ENCODE measurements around the gene ALG8.
"Not testable (repeated sequence)": the region's sequence is repeated elsewhere in the genome, so short reads cannot be mapped to it uniquely, and the experiment has no call there.

Gene ALG8

DNA sequence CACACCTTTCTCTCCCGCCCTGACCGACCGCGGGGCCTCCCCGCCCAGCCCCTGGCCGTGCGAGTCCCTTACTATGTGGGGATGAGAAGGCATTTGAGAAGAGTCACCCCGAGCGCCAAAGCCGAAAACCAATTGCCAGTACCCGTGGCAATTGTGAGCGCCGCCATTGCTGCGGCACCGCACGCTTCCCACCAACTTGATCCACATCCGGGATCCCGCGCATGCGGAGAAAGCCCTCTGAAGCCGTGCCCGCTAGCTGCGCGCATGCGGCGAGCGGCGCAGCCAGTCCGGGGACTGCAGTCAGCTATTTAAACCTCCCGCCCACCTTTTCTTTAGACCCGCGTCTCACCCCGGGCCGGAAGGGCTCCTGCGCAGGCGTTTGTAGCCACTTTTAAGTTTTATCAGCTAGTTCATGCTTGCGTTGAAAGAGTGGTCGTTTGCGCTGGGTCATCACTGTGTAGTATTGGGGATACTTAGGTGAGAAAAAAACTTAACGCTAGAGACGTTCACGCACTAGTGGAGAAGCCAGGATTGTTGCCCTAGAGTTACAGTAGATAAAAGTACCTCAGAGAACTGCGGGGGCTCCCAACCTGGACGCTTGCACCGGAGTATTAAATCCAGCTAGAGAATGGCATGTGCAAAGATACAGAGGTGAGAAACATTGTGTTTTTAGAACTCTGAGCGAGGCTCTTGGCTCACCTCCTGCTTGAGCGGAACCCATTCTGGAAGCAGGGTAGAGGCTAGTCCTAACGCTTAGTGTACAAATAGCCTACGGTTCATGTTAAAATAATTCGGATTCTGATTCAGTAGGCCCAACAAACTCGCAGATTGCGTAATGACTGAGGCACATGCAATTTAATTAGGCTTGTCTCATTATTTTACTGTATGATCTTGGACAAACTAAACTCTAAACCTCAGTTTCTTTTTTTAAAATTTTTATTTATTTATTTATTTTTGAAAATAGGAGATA lies at the start of gene ALG8:
Gene ALG8, minus strand, starts transcription at position 205 of the 970 bp plus-strand sequence. Its CDS starts 38 bp downstream, at position 167.
- TF ChIP-seq GATA1 (IDR thresholded peaks at IDR 0.05; ENCODE audit: low read depth, low read length) (no peak), POLR2A (IDR thresholded peaks at IDR 0.05; ENCODE audit: low read length) (peak; percentile 92)
- peak; percentile 96 for DNase-seq

DNA sequence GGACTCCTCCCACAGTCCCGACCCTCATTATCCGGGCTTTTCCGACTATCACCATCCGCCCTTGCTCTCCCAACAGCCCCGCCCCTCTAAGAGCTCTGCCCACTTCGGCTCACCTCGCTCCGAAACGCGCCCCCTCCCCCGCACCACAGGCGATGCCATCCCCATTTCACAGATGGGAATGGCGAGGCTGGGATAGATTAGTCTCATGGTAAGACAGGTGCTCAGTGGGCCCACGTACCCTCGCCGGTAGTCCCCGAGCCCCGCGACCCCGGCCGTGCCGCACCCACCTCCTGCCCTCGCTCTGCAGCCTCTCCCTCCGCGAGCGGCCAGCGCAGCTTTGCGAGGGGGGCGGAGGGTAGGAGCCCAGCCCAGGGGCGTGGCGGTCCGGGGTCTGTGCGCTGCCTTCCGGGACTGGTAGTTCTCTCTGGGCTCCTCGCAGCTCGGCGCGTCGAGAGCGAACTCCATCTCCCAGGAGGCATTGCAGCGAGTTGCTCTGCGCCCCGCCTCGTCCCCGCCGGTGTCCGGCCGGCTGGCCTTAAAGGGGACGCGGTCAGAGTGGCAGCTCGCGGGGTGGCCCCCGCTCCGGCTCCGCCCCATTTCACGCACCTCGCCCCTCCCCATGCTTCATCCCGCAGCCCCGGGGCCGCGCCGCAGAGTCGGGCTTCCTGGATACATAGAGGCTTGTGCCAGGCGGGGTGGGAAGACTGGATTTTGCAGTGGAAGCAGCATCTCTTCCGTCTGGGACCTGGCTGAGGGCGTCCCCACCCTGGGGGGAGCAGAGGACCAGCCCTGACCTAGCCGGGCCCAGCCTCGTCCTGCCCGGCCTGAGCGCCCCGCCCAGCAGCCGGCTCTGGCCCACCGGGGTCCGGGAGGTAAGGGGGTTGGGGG lies 49.1 kb upstream of the ALG8 start, which contains the start of the genes KCTD21 and USP35:
Gene KCTD21, minus strand, starts transcription at position 341 of the 888 bp plus-strand sequence. CDS start 14,072 bp downstream, outside the sequence.
Gene USP35, plus strand, starts transcription at position 634 of the 888 bp plus-strand sequence. CDS start 7,327 bp downstream, outside the sequence.
- no peak for TF ChIP-seq GATA1 (IDR thresholded peaks at IDR 0.05; ENCODE audit: low read depth, low read length)
- peak; percentile 47 for TF ChIP-seq POLR2A (IDR thresholded peaks at IDR 0.05; ENCODE audit: low read length)
- DNase-seq = peak; percentile 94

DNA sequence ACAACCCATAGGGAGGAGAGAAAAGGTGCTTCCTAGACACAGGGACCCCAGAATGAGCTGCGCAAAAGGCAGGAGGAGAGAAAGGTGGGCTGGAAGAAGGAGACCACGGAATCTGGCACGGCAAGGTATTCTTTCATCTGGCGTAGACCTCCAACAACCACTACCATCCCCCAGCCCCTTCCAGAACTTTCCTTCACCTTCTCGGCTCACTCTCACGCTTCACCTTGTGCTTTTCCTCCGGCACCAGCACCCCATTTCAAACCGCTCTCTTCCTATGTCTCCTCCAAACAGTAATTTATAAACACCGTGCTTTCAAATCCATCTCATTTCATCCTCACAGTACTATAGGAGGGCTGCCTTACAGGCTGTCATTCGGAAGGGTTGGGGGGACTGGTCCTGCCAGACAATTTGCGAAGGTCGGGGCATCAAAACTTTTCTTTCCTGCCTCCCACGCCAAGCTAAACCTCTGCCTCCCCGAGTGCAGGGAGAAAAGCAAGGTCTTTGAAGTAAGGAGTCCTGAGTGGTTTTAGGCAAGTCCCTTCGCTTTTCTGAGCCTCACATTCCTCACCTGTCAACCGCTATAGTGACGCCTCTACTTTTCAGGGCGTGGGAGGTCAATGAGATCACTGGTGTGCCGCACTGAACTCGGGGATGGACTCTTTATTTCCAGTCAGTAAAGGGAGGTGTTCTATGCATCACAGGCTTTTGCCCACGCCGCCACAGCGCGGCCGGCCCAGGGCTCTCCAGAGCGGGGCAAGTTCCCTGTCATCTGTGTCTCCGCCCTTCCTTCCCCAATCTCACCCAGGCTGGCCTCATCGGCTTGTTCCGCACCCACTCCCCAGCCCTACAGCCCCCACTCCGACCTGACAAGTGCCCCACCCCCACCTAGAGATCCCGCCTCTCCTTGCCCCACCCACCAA lies 48.2 kb upstream of the ALG8 start:
- DNase-seq = no peak

DNA sequence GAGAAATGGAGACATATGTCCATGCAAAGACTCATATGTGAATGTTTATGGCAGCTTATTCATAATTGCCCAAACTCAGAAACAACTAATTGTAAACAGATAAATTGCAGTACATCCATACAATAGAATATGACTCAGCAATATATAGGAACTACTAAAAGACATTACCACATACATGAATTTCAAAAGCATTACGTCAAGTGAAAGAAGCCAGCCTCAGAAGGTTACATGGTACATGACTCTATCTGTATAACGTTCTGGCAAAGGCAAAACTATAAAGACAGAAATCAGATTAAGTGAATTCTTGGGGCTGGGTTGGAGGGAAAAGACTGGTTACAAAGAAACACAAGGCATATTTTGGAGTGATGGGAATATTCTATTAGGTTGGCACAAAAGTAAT lies 41.8 kb upstream of the ALG8 start:
- no peak for TF ChIP-seq POLR2A (IDR thresholded peaks at IDR 0.05; ENCODE audit: low read length)
- TF ChIP-seq GATA1 (IDR thresholded peaks at IDR 0.05; ENCODE audit: low read depth, low read length) = no peak
- DNase-seq = no peak

More for the DNA sequence above, 48.2 kb upstream of the ALG8 start:
- TF ChIP-seq POLR2A (IDR thresholded peaks at IDR 0.05; ENCODE audit: low read length) = no peak
- no peak for TF ChIP-seq GATA1 (IDR thresholded peaks at IDR 0.05; ENCODE audit: low read depth, low read length)

DNA sequence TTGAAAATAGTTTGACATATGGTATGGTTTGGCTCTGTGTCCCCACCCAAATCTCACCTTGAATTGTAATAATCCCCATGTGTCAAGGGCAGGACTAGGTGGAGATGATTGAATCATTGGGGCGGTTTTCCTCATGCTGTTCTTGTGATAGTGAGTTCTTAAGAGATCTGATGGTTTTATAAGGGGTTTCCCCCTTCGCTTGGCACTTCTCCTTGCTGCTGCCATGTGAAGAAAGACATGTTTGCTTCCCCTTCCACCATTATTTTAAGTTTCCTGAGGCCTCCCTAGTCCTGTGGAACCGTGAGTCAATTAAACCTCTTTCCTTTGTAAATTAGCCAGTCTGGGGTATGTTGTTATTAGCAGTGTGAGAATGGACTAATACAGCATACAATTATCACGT lies 41.3 kb upstream of the ALG8 start:
- no peak for TF ChIP-seq GATA1 (IDR thresholded peaks at IDR 0.05; ENCODE audit: low read depth, low read length)
- no peak for TF ChIP-seq POLR2A (IDR thresholded peaks at IDR 0.05; ENCODE audit: low read length)
- no peak for DNase-seq

DNA sequence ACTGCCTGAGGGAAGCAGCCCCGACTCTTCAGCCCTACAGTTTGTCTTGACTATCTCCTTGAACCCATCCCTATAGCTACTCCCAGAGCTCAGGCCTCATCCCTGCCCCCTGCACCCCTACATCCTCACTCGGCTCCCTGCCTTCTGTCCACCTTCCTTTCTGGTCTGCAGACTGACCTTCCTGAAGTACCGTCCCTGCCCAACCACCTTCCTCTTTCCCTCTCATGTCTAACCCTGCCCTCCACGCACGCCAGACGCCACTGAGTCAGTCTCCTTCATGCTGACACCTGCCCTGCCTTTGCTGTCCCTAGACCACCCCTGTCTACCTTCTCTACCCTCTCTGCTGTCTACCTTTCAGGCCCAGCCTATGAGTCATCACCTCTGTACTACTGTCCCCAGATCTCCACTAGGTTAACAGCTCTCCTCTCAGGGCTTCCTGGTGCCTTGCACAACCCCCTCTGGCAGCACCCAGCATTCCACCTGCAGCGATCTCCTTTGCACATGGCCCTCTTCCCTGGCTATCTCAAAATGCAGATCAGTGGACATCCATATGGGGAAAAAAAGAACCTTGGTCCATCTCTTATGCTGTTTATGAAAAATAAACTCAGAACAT lies 40.1 kb upstream of the ALG8 start:
- no peak for DNase-seq
- no peak for TF ChIP-seq GATA1 (IDR thresholded peaks at IDR 0.05; ENCODE audit: low read depth, low read length)
- TF ChIP-seq POLR2A (IDR thresholded peaks at IDR 0.05; ENCODE audit: low read length) = no peak

DNA sequence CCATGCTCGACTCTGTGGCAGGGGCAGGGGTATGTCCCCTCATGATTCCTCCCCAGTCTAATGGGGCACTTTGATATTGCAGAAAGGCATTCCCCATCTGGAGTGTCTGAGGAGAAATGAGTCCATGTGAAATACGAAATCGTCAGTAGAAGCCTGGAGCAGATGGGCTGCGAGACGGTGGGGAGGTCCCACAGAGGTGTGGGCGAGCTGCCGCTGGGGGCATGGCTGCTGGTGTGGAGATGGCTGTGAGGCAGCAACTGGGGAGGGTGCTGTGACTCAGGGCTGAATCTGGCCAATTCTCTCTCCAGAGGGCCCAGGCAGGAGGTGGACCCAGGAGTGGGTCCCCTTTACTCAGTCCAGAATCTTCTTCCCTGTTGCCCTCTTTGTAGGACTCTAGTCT lies 37.8 kb upstream of the ALG8 start:
- TF ChIP-seq GATA1 (IDR thresholded peaks at IDR 0.05; ENCODE audit: low read depth, low read length) (no peak), POLR2A (IDR thresholded peaks at IDR 0.05; ENCODE audit: low read length) (no peak)
- no peak for DNase-seq

DNA sequence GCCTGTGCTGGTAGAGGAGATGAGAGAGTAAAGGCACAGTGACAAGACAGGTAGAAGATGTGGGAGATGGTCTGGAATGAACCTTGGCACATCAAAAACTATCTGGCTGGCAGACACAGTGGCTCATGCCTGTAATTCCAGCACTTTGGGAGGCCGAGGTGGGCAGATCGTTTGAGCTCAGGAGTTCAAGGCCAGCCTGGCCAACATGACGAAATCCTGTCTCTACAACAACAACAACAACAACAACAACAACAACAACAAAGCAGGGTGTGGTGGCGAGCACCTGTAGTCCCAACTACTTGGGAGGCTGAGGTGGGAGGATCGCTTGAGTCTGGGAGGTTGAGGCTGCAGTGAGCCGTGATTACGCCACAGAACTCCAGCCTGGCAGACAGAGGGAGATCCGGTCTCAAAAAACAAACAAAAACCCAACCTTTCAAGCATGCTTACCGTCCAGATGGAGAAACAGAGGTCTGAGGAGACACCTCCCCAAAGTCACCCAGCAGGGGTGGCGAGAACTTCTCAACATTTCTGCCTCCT lies 37.2 kb upstream of the ALG8 start:
- no peak for DNase-seq
- TF ChIP-seq GATA1 (IDR thresholded peaks at IDR 0.05; ENCODE audit: low read depth, low read length) = no peak
- no peak for TF ChIP-seq POLR2A (IDR thresholded peaks at IDR 0.05; ENCODE audit: low read length)

DNA sequence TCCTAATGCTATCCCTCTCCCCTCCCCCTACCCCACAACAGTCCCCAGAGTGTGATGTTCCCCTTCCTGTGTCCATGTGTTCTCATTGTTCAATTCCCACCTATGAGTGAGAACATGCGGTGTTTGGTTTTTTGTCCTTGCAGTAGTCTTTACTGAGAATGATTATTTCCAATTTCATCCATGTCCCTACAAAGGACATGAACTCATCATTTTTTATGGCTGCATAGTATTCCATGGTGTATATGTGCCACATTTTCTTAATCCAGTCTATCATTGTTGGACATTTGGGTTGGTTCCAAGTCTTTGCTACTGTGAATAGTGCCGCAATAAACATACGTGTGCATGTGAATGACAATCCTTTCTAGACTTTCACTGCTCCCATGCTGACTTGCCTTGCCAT lies 36.4 kb upstream of the ALG8 start:
- DNase-seq = not testable (repeated sequence)

DNA sequence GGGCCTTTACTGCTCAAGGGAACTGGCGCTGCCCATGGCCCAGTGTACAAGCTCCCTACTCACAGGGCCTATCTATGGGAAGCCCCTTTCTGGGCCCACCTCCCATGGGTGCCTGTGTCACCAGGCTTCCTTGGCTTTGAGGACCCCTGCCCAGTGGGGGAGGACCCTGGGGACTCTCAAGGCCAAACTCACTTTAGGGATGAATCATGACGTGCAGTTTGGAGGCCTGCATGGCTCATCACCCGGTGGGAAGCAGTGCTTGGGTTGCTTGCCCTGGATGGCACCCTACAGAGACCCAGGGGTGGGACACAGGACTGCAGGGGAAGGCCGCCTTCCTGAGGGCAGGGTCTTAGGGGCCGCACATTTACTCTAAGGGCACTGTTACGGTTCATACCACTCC lies 32.5 kb upstream of the ALG8 start:
- no peak for DNase-seq
- TF ChIP-seq GATA1 (IDR thresholded peaks at IDR 0.05; ENCODE audit: low read depth, low read length) (no peak), POLR2A (IDR thresholded peaks at IDR 0.05; ENCODE audit: low read length) (no peak)

DNA sequence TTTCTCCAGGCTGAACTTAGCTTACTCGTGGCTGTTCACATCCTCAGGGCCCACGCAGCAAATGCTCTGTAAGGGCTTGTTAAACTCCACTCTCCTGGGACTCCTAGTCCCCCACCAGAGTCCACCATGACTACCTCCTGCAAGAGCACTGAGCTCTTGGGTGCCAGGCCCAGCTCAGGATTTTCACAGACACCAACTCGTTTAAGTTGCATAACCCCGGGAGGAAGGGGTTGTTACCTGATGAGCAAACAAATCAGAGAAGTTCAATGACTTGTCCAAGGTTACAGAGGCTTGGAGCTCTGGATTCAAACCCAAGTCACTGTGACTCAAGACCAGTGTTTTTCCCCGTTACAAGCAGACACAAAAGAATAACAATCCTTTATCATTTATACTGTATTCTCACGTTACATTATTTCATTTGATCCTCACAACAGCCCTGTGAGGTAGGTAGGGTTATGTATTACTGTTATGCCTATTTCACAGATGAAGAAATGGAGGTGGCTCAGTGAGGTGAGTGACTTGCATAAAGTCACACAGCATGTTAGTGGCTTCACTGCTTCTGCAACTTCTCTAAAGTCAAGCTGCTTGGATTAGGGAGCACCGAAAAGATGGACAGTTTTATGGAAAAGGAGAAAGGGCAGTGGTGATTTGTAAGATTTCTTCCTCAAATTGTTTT lies 31.6 kb upstream of the ALG8 start:
- TF ChIP-seq GATA1 (IDR thresholded peaks at IDR 0.05; ENCODE audit: low read depth, low read length) (no peak), POLR2A (IDR thresholded peaks at IDR 0.05; ENCODE audit: low read length) (no peak)
- DNase-seq = no peak

DNA sequence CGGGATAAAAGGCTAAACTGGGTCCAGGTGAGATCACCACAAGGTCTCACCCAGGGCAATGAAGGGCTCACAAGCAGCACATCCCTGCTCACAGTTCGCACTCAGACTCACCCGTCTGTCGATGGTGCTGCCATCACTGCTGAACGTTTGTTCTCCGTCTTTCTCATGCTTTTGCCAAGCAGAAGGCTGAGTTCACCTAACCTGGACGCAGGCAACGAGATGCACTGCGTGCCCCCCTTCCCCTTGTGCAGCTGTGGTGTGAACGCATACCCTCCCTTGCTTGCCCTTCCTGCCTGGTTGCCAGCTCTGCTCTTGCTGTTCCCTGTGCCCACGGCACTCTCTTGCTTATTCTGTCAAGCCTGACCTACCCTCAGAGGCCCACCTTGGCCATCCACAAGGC lies 31.0 kb upstream of the ALG8 start:
- DNase-seq = no peak
- TF ChIP-seq GATA1 (IDR thresholded peaks at IDR 0.05; ENCODE audit: low read depth, low read length) (no peak), POLR2A (IDR thresholded peaks at IDR 0.05; ENCODE audit: low read length) (no peak)
